Keratinocyte (primary cell): ENCODE results near the gene NOS1AP. TPM values are rescaled to one million over a fixed set of nuclear protein-coding genes. Genes with fewer than 3 reads are reported as not detected.

Experiments
- DNase-seq: peaks from one replicate; pipeline ENCODE4 v3.0.0-alpha.2; 2011; ENCODE audit warnings: low read depth, missing footprints, low spot score
- FAIRE-seq: peaks from 2 replicates; lab custom pipeline; 2011; peaks lifted over from hg19 to GRCh38; lab: Jason Lieb, UNC
- H2AFZ ChIP-seq: 2 replicates; pipeline ENCODE4 v1.6.0; 2012; ENCODE audit warnings: low read length, control low read depth, inconsistent platforms; ENCODE audit not compliant: control insufficient read depth
- H3K27ac ChIP-seq: 2 replicates; pipeline ENCODE4 v1.5.1; 2011; ENCODE audit warnings: low read length; ENCODE audit not compliant: control insufficient read depth, insufficient read depth
- H3K27me3 ChIP-seq: 3 replicates; pipeline ENCODE4 v1.6.0; 2011; ENCODE audit warnings: low read length; ENCODE audit not compliant: control insufficient read depth, insufficient read depth; ENCODE audit errors: extremely low read depth
- H3K36me3 ChIP-seq, 2 experiments: 2 replicates in 1 of 2; 3 replicates in 1 of 2; pipeline ENCODE4 v1.5.1; 2011; ENCODE audit warnings: low read length in 2 of 2, mild to moderate bottlenecking in 1 of 2; ENCODE audit not compliant: control insufficient read depth in 2 of 2, insufficient read depth in 2 of 2; ENCODE audit errors: extremely low read depth in 1 of 2
- H3K4me1 ChIP-seq: 3 replicates; pipeline ENCODE4 v1.5.1; 2011; ENCODE audit warnings: low read length; ENCODE audit not compliant: control insufficient read depth, insufficient read depth; ENCODE audit errors: extremely low read depth
- H3K4me2 ChIP-seq: 3 replicates; pipeline ENCODE4 v1.6.0; 2011; ENCODE audit warnings: low read depth, low read length; ENCODE audit not compliant: control insufficient read depth, insufficient read depth; ENCODE audit errors: extremely low read depth
- H3K4me3 ChIP-seq, 3 experiments: fragments of 200-600 bp in 1 of 3; sonication (generic) in 1 of 3; 2 replicates in 2 of 3; 3 replicates in 1 of 3; pipeline ENCODE4 v1.5.1; 2011 to 2016; ENCODE audit warnings: low read length in 3 of 3, mild to moderate bottlenecking in 3 of 3, control low read depth in 2 of 3, inconsistent platforms in 1 of 3, low read depth in 1 of 3, mixed read lengths in 1 of 3, mixed run types in 1 of 3, moderate library complexity in 1 of 3; ENCODE audit not compliant: control insufficient read depth in 2 of 3, insufficient read depth in 2 of 3; ENCODE audit errors: extremely low read depth in 1 of 3
- H3K79me2 ChIP-seq: 2 replicates; pipeline ENCODE4 v1.6.0; 2012; ENCODE audit warnings: low read length; ENCODE audit not compliant: control insufficient read depth, insufficient read depth
- H3K9ac ChIP-seq: 3 replicates; pipeline ENCODE4 v1.6.0; 2011; ENCODE audit warnings: low read length; ENCODE audit not compliant: control insufficient read depth, insufficient read depth; ENCODE audit errors: extremely low read depth
- H3K9me1 ChIP-seq: 3 replicates; pipeline ENCODE4 v1.6.0; 2011; ENCODE audit warnings: low read length; ENCODE audit not compliant: control insufficient read depth, insufficient read depth; ENCODE audit errors: extremely low read depth
- H3K9me3 ChIP-seq: 2 replicates; pipeline ENCODE4 v1.5.1; 2012; ENCODE audit warnings: low read depth, low read length; ENCODE audit not compliant: control insufficient read depth
- H4K20me1 ChIP-seq: 3 replicates; pipeline ENCODE4 v1.6.0; 2011; ENCODE audit warnings: low read length; ENCODE audit not compliant: control insufficient read depth, insufficient read depth; ENCODE audit errors: extremely low read depth
- CTCF ChIP-seq, 3 experiments: IDR thresholded peaks in 1 of 3; conservative IDR thresholded peaks in 1 of 3; optimal IDR thresholded peaks in 1 of 3; 2 replicates in 2 of 3; 3 replicates in 1 of 3; pipeline versions ENCODE3 to v1.5.1; 2011; ENCODE audit warnings: low read length in 3 of 3, mild to moderate bottlenecking in 3 of 3, moderate library complexity in 2 of 3, control low read depth in 1 of 3, inconsistent platforms in 1 of 3; ENCODE audit not compliant: insufficient read depth in 2 of 3; ENCODE audit errors: extremely low read depth in 1 of 3
- EZH2 ChIP-seq: IDR thresholded peaks from one replicate; pipeline ENCODE4 v1.6.1; 2012; ENCODE audit warnings: inconsistent platforms, mild to moderate bottlenecking, low read length, moderate library complexity
- dilution Hi-C: fragments of 300-500 bp; cut with MboI; formaldehyde crosslinking; loops from one replicate; pipeline ENCODE4 v1.7.0; 2020; ENCODE audit warnings: low sequenced_read_pairs; ENCODE audit not compliant: extremely low pct_ligation_motif_present
- polyA minus RNA-seq, 3 experiments: library from RNA; depleted of rRNA, polyadenylated mRNA; stranded (reverse); fragments of >200 nt; gene quantifications; 1 replicate in 1 of 3; 2 replicates in 1 of 3; 3 replicates in 1 of 3; pipeline ENCODE4 v1.2.3, GENCODE V29; 2011
- polyA plus RNA-seq, 5 experiments: library from polyadenylated mRNA; depleted of rRNA in 3 of 5; stranded (reverse) in 3 of 5; stranded (forward) in 1 of 5; unstranded in 1 of 5; fragments of >200 nt; gene quantifications; 1 replicate in 1 of 5; 2 replicates in 3 of 5; 3 replicates in 1 of 5; pipeline versions ENCODE4 v1.2.1 to v1.2.3, GENCODE V29; 2011 to 2012; ENCODE audit warnings: missing spikeins in 2 of 5, low read depth in 1 of 5, low replicate concordance in 1 of 5

NOS1AP gene
- 0.01 to 0.02 TPM in 2 of 3 replicates, not detected in the other for polyA plus RNA-seq
- 0.15 TPM for polyA plus RNA-seq (2011; ENCODE audit: low read depth)
- not detected in 2 replicates for polyA plus RNA-seq (2011; cell fraction: cytosol; rRNA removed)
- 0.04 and 0.06 TPM in 2 replicates for polyA plus RNA-seq (2011; cell fraction: nucleus; rRNA removed)
- polyA plus RNA-seq (2012; ENCODE audit: low replicate concordance), result 0.16 TPM in 1 of 2 replicates, not detected in the other
- polyA minus RNA-seq, result 0.49 TPM in 1 of 3 replicates, not detected in the others
- polyA minus RNA-seq (2011; cell fraction: cytosol; rRNA and poly(A)+ RNA removed), result not detected
- 0.21 TPM in 1 of 2 replicates, not detected in the other for polyA minus RNA-seq (2011; cell fraction: nucleus; rRNA and poly(A)+ RNA removed)

DNA sequence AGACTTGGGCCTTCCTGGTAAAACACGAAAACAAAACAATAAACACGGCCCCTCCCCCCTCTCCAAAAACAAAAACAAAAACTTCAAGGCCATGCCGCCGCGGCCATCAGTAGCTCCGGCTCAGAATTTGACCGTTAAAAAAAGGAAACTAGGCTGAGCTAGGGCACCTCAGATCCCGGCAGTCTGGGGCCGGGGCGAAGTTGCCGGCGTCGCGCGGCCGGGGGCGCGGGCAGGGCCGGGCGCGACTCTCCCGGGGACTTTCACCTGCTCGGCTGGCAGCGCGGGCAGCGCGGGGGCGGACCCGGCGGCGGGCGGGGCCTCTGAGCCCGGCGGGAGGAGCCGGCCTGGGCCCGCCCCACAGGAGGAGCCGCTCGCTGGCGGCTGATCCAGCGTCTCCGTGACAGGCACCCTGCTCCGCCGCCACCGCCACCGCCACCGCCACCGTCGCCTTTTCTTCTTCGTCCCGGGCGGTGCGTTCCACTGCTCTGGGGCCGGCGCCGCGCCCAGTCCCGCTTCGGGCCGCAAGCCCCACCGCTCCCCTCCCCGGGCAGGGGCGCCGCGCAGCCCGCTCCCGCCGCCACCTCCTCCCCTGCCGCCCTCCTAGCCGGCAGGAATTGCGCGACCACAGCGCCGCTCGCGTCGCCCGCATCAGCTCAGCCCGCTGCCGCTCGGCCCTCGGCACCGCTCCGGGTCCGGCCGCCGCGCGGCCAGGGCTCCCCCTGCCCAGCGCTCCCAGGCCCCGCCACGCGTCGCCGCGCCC, at the start of gene NOS1AP:
TSS of gene NOS1AP (plus strand) at position 358 of the 760 bp plus-strand sequence. CDS start 487 bp downstream, outside the sequence.
- peaks cover 7% of the 10 kb centered on the region for H3K4me1 ChIP-seq
- no peaks in the 10 kb centered on the region for H3K9me1 ChIP-seq
- peak within 1 kb of the TSS; percentile 77 for H3K4me2 ChIP-seq
- no peaks in the 10 kb centered on the region for H4K20me1 ChIP-seq
- H2AFZ ChIP-seq, result peak within 1 kb of the TSS; percentile 40
- no peak for TF ChIP-seq EZH2
- TF ChIP-seq CTCF (optimal IDR thresholded peaks at IDR 0.05 in 1 of 3, IDR thresholded peaks at IDR 0.05 in 1 of 3, conservative IDR thresholded peaks at IDR 0.05 in 1 of 3; ENCODE audit: extremely low read depth in 1 of 3, insufficient read depth in 2 of 3, low read length in 3 of 3), result no peak
- H3K9ac ChIP-seq, result no peak within 1 kb of the TSS
- dilution Hi-C loops, result no loop called here
- H3K27me3 ChIP-seq, result peaks cover 24% of the 10 kb centered on the region
- H3K79me2 ChIP-seq, result no peaks in the 10 kb centered on the region
- no peak within 1 kb of the TSS for H3K27ac ChIP-seq
- FAIRE-seq, result no peak
- H3K4me3 ChIP-seq, result peak within 1 kb of the TSS; percentile 39 to 60 (median 59)
- H3K36me3 ChIP-seq, result no peaks in the 10 kb centered on the region
- no peak for DNase-seq
- H3K9me3 ChIP-seq, result no peaks in the 10 kb centered on the region

- Histone ChIP-seq H4K20me1 (no peaks in the 10 kb centered on the region), H3K27me3 (peaks cover 12% of the 10 kb centered on the region), H3K9me1 (no peaks in the 10 kb centered on the region), H3K36me3 (no peaks in the 10 kb centered on the region), H3K79me2 (no peaks in the 10 kb centered on the region), H3K9ac (no peak overlapping the region), H3K4me1 (peaks cover 9% of the 10 kb centered on the region), H2AFZ (no peak overlapping the region), H3K9me3 (no peaks in the 10 kb centered on the region), H3K27ac (no peak overlapping the region), H3K4me3 (no peak overlapping the region), H3K4me2 (no peak overlapping the region)
- DNase-seq, result no peak
- dilution Hi-C loops, result no loop called here
- TF ChIP-seq CTCF (optimal IDR thresholded peaks at IDR 0.05 in 1 of 3, IDR thresholded peaks at IDR 0.05 in 1 of 3, conservative IDR thresholded peaks at IDR 0.05 in 1 of 3; ENCODE audit: extremely low read depth in 1 of 3, insufficient read depth in 2 of 3, low read length in 3 of 3) (no peak), EZH2 (no peak)
- no peak for FAIRE-seq
Observed at GRCh38 chr1:162020150-162020549, 49.3 kb upstream of the NOS1AP start.
